DMS 273 treated with DMSO at 0.1 percent for 48 hours (cell line): ENCODE measurements around the gene KCNN1.
"Not testable (repeated sequence)": the region's sequence is repeated elsewhere in the genome, so short reads cannot be mapped to it uniquely, and the experiment has no call there.

Experiments used
- DNase-seq: peaks from one replicate; lab custom pipeline; 2025; lab: John Stamatoyannopoulos, UW

Gene KCNN1

GRCh38 chr19:18027151-18027550 is 60.2 kb downstream of the KCNN1 start:
- no peak for DNase-seq

GRCh38 chr19:18029617-18030338 is 62.9 kb downstream of the KCNN1 start:
- DNase-seq: peak; percentile 92

GRCh38 chr19:18031401-18031800 is 64.5 kb downstream of the KCNN1 start:
- DNase-seq: not testable (repeated sequence)

GRCh38 chr19:18032102-18032501 is 65.2 kb downstream of the KCNN1 start:
- not testable (repeated sequence) for DNase-seq

- DNase-seq: no peak
Observed at GRCh38 chr19:18041054-18041453, 74.1 kb downstream of the KCNN1 start.

GRCh38 chr19:18043676-18044075 is 76.8 kb downstream of the KCNN1 start:
- no peak for DNase-seq

- DNase-seq: peak; percentile 98
Observed at GRCh38 chr19:18044825-18045304, 78.0 kb downstream of the KCNN1 start.

GRCh38 chr19:18045307-18046050 is 78.6 kb downstream of the KCNN1 start:
- DNase-seq: no peak

- no peak for DNase-seq
Observed at GRCh38 chr19:18046059-18046718, 79.3 kb downstream of the KCNN1 start.

GRCh38 chr19:18049385-18049784 is 82.5 kb downstream of the KCNN1 start:
- no peak for DNase-seq
